Right cardiac atrium (tissue), 5 donors: ENCODE data around the gene SQOR. TPM values are rescaled to one million over a fixed set of nuclear protein-coding genes. Genes with fewer than 3 reads are reported as not detected.

Source experiments
- ATAC-seq, 2 donors: fragments of 200-7000 bp; cut with Tn5 transposase; one replicate each; pipeline versions ENCODE4 v1.8.0 to v1.9.1; 2020; ENCODE audit warnings: moderate library complexity in 2 of 2, mild to moderate bottlenecking in 1 of 2
- DNase-seq, 3 donors: peaks; one replicate each; pipeline ENCODE4 v3.0.0-alpha.2; 2020
- H3K27ac ChIP-seq: one replicate; pipeline ENCODE4 v1.5.1; 2013; ENCODE audit warnings: mild to moderate bottlenecking, low read length, control low read depth, moderate library complexity
- H3K27me3 ChIP-seq: one replicate; pipeline ENCODE4 v1.6.1; 2013; ENCODE audit not compliant: control insufficient read depth, insufficient read depth
- H3K4me1 ChIP-seq: one replicate; pipeline ENCODE4 v1.6.1; 2013; ENCODE audit warnings: low read length; ENCODE audit not compliant: control insufficient read depth, insufficient read depth
- H3K4me3 ChIP-seq: one replicate; pipeline ENCODE4 v1.5.1; 2013; ENCODE audit warnings: low read length, control low read depth
- H3K9me3 ChIP-seq: one replicate; pipeline ENCODE4 v1.6.1; 2013; ENCODE audit warnings: low read length; ENCODE audit not compliant: control insufficient read depth
- WGBS: extraction: QIAGEN DNeasy Blood & Tissue Kit; methylation state at CpG from one replicate; pipeline ENCODE4 v1.1.7; 2013; 5-methylcytosine and 5-hydroxymethylcytosine counted together
- intact Hi-C, 4 donors: fragments of 100-400 bp; cut with DNase I; formaldehyde crosslinking; loops; one replicate each; pipeline versions ENCODE4 v1.11.0 to v1.14.0; 2022 to 2023
- polyA plus RNA-seq: library from polyadenylated mRNA; stranded (reverse); fragments of 200-250 nt; gene quantifications from one replicate; pipeline ENCODE4 v1.2.3, GENCODE V29; 2013
- total RNA-seq, 4 donors: library from RNA; stranded (reverse); fragmentation: NEBNext Ultra II Directional; extraction: Animal tissue kit (Norgen Biotek cat#: 25700); gene quantifications; one replicate each; pipeline ENCODE4 v1.2.1, GENCODE V29; 2021
- donor health status: healthy with polysubstance abuse.
- donor health status: DM: no; HTN: yes; CAD: no.
- donor health status: DM: no; HTN: no; CAD: no.
- donor health status: DM: no; HTN: yes; CAD: no; lungs with severe emphysema.
- donor health status: DM: yes; HTN: yes; CAD: no.

Gene SQOR
- total and polyA plus RNA-seq, 5 donors: 16.0 to 23.6 (median 19.3) TPM

- ATAC-seq (peak; percentile 77 to 83), DNase-seq (peak; percentile 47 to 77 (median 63))
- 22% methylated on average over 24 of the region's 24 CpGs for whole genome bisulfite sequencing
- H3K27ac ChIP-seq: no peak overlapping the region
- intact Hi-C loops: loop anchor here in 3 of 4 donors (2.0 to 10.0 kb wide), 3 partner anchors 76 to 440 kb away; no protein-coding TSS in a partner anchor
- no peaks in the 10 kb centered on the region for H3K9me3 ChIP-seq
- no peak overlapping the region for H3K4me3 ChIP-seq
- H3K27me3 ChIP-seq: no peaks in the 10 kb centered on the region
- H3K4me1 ChIP-seq: no peaks in the 10 kb centered on the region
Observed at GRCh38 chr15:45714590-45715488, 80.0 kb downstream of the SQOR start.

- intact Hi-C loops: loop anchor here in 2 of 4 donors (2.0 to 10.0 kb wide), 2 partner anchors 75 to 439 kb away; no protein-coding TSS in a partner anchor
- H3K9me3 ChIP-seq: no peaks in the 10 kb centered on the region
- H3K4me3 ChIP-seq: no peak overlapping the region
- no peaks in the 10 kb centered on the region for H3K4me1 ChIP-seq
- H3K27ac ChIP-seq: no peak overlapping the region
- H3K27me3 ChIP-seq: no peaks in the 10 kb centered on the region
- WGBS: 86% methylated on average over 1 of the region's 1 CpG
- DNase-seq: no peak
- peak in 1 of 2 donors; percentile 45 for ATAC-seq
Observed at GRCh38 chr15:45715528-45715927, 80.7 kb downstream of the SQOR start.

- H3K27me3 ChIP-seq: no peaks in the 10 kb centered on the region
- 28% methylated on average over 4 of the region's 4 CpGs for WGBS
- DNase-seq (peak in 1 of 3 donors; percentile 22), ATAC-seq (peak in 1 of 2 donors; percentile 54)
- no peaks in the 10 kb centered on the region for H3K9me3 ChIP-seq
- intact Hi-C loops: loop anchor here in 1 of 4 donors (10.0 kb wide), 1 partner anchor 435 kb away; no protein-coding TSS in a partner anchor
- H3K4me1 ChIP-seq: no peaks in the 10 kb centered on the region
- H3K4me3 ChIP-seq: no peak overlapping the region
- no peak overlapping the region for H3K27ac ChIP-seq
Observed at GRCh38 chr15:45719490-45719889, 84.7 kb downstream of the SQOR start.

GRCh38 chr15:45720183-45720582 is 85.4 kb downstream of the SQOR start:
- DNase-seq (no peak), ATAC-seq (no peak)
- Histone ChIP-seq H3K4me3 (no peak overlapping the region), H3K9me3 (no peaks in the 10 kb centered on the region), H3K27me3 (no peaks in the 10 kb centered on the region), H3K4me1 (no peaks in the 10 kb centered on the region), H3K27ac (no peak overlapping the region)
- intact Hi-C loops: no loop called here

- H3K4me3 ChIP-seq: no peak overlapping the region
- ATAC-seq: no peak
- WGBS: 88% methylated on average over 3 of the region's 3 CpGs
Observed at GRCh38 chr15:45728641-45729040, 93.8 kb downstream of the SQOR start.

GRCh38 chr15:45729141-45729540 is 94.3 kb downstream of the SQOR start:
- H3K27me3 ChIP-seq: no peaks in the 10 kb centered on the region
- DNase-seq: no peak
- H3K4me3 ChIP-seq: no peak overlapping the region
- H3K27ac ChIP-seq: no peak overlapping the region
- 67% methylated on average over 7 of the region's 7 CpGs for WGBS
- ATAC-seq: no peak
- intact Hi-C loops: no loop called here
- H3K9me3 ChIP-seq: no peaks in the 10 kb centered on the region
- H3K4me1 ChIP-seq: peaks cover 3% of the 10 kb centered on the region

More at GRCh38 chr15:45728641-45729040, 93.8 kb downstream of the SQOR start:
- intact Hi-C loops: no loop called here
- H3K4me1 ChIP-seq: peaks cover 3% of the 10 kb centered on the region
- no peaks in the 10 kb centered on the region for H3K27me3 ChIP-seq
- no peak for DNase-seq
- no peak overlapping the region for H3K27ac ChIP-seq
- no peaks in the 10 kb centered on the region for H3K9me3 ChIP-seq

- Histone ChIP-seq H3K9me3 (no peaks in the 10 kb centered on the region), H3K4me1 (peaks cover 3% of the 10 kb centered on the region), H3K4me3 (no peak overlapping the region), H3K27ac (no peak overlapping the region), H3K27me3 (no peaks in the 10 kb centered on the region)
- intact Hi-C loops: no loop called here
- ATAC-seq (no peak), DNase-seq (no peak)
- WGBS: 93% methylated on average over 1 of the region's 1 CpG
Observed at GRCh38 chr15:45731343-45731742, 96.5 kb downstream of the SQOR start.

- Histone ChIP-seq H3K9me3 (no peaks in the 10 kb centered on the region), H3K4me3 (no peak overlapping the region), H3K4me1 (peaks cover 3% of the 10 kb centered on the region), H3K27ac (peak overlapping the region; percentile 12), H3K27me3 (no peaks in the 10 kb centered on the region)
- intact Hi-C loops: no loop called here
- ATAC-seq (peak; percentile 89 to 91), DNase-seq (peak; percentile 30 to 69 (median 60))
- WGBS: 18% methylated on average over 2 of the region's 2 CpGs
Observed at GRCh38 chr15:45732662-45733061, 97.8 kb downstream of the SQOR start.

- DNase-seq (no peak), ATAC-seq (no peak)
- Histone ChIP-seq H3K27me3 (no peaks in the 10 kb centered on the region), H3K9me3 (no peaks in the 10 kb centered on the region), H3K4me3 (no peak overlapping the region), H3K4me1 (peaks cover 3% of the 10 kb centered on the region), H3K27ac (no peak overlapping the region)
- WGBS: 66% methylated on average over 5 of the region's 5 CpGs
- intact Hi-C loops: no loop called here
Observed at GRCh38 chr15:45734260-45734711, 99.5 kb downstream of the SQOR start.
